MM.1S (cell line): ENCODE results near the gene RAB27B.

Experiments used
- EZH2 ChIP-seq: fragments of 300-600 bp; sonication (generic); optimal IDR thresholded peaks from 2 replicates; pipeline ENCODE3; 2017; ENCODE audit warnings: low read depth, mild to moderate bottlenecking, antibody characterized with exemption, low read length, mixed read lengths
- EZH2phosphoT487 ChIP-seq: fragments of 300-600 bp; sonication (generic); IDR thresholded peaks from 2 replicates; pipeline ENCODE4 v1.6.1; 2018; ENCODE audit warnings: antibody characterized with exemption, low read length
- TF ChIP-seq, protein P1 (sequence below): fragments of 300-600 bp; sonication (generic); IDR thresholded peaks from 2 replicates; pipeline ENCODE4 v1.5.1; 2016; ENCODE audit warnings: antibody characterized with exemption, low read length, mixed read lengths

DNA sequence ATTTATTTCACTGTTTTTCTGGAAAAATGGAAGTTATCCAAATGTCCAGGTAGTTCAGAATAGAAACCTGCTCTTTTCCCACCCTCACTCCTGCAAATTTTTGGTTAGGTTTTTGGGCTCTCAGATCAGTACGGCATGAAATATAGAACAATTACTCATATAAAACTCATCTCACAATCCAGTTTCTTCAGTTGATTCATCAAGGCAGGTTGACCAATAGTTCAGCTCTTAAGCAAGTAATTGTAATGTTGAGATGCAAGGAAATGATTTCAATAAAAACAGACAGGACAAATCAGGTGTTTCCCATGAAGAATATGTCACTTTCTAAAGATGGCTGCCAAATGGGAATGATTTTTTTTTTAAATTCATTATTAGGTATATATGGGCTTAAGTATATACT lies 2.0 kb downstream of the RAB27B start:
- TF ChIP-seq, protein P1, sequence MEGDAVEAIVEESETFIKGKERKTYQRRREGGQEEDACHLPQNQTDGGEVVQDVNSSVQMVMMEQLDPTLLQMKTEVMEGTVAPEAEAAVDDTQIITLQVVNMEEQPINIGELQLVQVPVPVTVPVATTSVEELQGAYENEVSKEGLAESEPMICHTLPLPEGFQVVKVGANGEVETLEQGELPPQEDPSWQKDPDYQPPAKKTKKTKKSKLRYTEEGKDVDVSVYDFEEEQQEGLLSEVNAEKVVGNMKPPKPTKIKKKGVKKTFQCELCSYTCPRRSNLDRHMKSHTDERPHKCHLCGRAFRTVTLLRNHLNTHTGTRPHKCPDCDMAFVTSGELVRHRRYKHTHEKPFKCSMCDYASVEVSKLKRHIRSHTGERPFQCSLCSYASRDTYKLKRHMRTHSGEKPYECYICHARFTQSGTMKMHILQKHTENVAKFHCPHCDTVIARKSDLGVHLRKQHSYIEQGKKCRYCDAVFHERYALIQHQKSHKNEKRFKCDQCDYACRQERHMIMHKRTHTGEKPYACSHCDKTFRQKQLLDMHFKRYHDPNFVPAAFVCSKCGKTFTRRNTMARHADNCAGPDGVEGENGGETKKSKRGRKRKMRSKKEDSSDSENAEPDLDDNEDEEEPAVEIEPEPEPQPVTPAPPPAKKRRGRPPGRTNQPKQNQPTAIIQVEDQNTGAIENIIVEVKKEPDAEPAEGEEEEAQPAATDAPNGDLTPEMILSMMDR, result no peak
- TF ChIP-seq EZH2phosphoT487, result no peak
- TF ChIP-seq EZH2, result no peak
